ENCODE results near the gene THEMIS.

GRCh38 chr6:127844529-127844928 lies 56.3 kb downstream of the THEMIS start:
- no peak for TF ChIP-seq EZH2 (optimal IDR thresholded peaks at IDR 0.05; ENCODE audit: low read depth, low read length)
- TF ChIP-seq CTCF (IDR thresholded peaks at IDR 0.05; ENCODE audit: low read length): no peak
- no peak for TF ChIP-seq EZH2phosphoT487 (IDR thresholded peaks at IDR 0.05; ENCODE audit: low read length)

Data from MM.1S (cell line).